SK-N-MC (cell line): ENCODE measurements around the gene PRXL2B.

ENCODE experiments used
- EZH2 ChIP-seq: fragments of 200-600 bp; sonication (generic); IDR thresholded peaks from one replicate; pipeline ENCODE4 v1.6.1; 2017; ENCODE audit warnings: antibody characterized with exemption
- FOXP2 ChIP-seq: optimal IDR thresholded peaks from 2 replicates; pipeline ENCODE3; 2011; ENCODE audit warnings: mild to moderate bottlenecking, moderate library complexity; ENCODE audit not compliant: insufficient read depth; ENCODE audit errors: extremely low read length, control extremely low read depth
- POLR2AphosphoS5 ChIP-seq: IDR thresholded peaks from 2 replicates; pipeline ENCODE4 v1.6.1; 2012; ENCODE audit warnings: mild to moderate bottlenecking, low read depth, low read length, borderline replicate concordance

DNA sequence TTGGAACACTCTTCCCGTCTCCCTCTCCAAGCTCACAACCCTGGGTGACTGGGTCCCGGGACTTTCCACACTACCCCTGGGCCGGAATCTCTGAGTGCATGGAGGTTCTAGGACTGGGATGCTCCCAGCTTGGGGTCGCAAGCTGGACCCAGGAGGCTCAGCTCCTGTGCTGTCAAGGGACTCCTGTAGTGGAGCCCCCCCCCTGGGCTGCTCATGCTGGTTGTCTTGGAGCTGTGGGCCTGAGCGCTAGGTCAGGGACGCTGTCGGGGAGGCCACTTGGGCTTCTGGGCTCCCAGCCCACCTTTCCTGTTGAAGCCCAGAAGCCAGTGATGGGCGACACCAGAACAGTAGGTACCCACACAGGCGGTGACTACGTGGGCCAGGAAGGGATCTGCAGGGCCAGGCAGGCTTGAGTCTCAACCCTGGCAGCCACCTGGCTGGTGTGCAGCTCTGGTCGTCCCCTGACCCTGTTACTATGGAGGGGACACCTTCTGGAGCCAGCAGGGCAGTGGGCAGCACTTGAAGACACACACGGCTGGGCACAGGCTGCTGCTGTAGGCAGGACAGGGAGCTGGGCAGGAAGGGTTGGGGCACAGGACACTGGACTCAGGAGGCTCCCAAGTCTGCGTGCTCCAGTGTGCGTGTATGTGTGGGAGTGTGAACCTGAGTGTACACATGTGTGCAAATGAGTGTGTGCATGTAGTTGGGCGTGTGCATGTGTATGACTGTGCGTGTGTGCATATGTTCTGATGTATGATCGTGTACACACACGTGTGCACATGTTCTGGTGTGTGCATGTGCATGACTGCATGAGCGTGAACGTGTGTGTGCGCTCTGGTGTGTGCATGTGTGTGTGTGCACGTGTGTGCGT is 43.3 kb downstream of the PRXL2B start:
- TF ChIP-seq POLR2AphosphoS5 (no peak), EZH2 (no peak), FOXP2 (no peak)
